ENCODE measurements around the gene NFATC1.

GRCh38 chr18:79457239-79457638 lies 61.5 kb downstream of the NFATC1 start:
- TF ChIP-seq CTCF (IDR thresholded peaks at IDR 0.05) (no peak), POLR2A (IDR thresholded peaks at IDR 0.05) (no peak), POLR2AphosphoS5 (IDR thresholded peaks at IDR 0.05) (no peak)
